HG02763 (cell line): Measurements from ENCODE around the gene NUMA1.
A peak's percentile ranks its signal among the peaks of the same experiment; 100 is the strongest.

Experiments
- ATAC-seq: cut with Tn5 transposase; IDR thresholded peaks from one replicate; pipeline ENCODE4 v1.9.1; 2021; ENCODE audit warnings: mild to moderate bottlenecking, moderate library complexity; ENCODE audit not compliant: unreplicated experiment

The NUMA1 gene

DNA sequence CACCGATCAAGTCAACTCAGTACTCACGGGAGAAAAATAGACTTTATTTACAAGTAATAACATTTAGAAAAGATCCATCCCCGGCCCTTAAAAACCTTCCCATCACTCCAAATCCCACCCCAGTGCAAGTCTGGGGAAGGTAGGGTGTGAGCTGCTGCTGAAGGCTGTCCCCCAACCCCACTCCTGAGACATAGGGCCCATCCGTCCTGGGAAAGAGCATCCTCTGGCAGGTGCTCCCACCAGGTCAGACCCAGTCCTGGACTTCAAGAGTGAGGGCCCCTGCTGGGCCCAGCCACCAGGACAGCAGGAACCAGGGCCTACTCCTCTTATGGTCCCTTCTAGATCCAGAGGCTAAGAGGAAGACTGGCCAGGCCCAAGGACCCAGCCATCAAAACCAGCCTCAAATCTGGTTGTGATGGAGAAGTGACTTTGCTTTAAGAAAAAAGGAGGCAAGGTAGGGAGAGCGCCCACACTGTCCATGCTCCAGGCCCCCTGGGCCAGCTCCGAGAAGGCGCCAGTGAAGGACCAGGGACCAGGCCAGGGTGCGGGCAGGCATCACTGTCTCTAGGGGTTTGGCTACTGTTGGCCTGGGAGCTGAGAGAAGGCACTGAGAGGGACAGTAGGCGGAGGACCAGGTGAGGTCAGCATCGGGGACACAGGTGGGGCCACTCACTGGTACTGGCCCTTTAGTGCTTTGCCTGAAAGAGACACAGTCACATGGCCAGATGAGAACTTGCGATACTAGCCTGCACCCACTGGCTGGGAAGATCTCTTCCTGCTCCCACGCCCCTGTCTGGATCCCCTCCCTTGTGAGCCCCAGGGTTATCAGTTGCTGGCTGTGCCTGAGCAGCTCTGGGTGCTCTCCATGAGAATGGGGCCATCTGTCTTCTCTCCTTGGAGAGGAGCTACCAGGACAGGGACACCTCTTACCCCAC lies 77.2 kb downstream of the NUMA1 start:
- ATAC-seq, result no peak

DNA sequence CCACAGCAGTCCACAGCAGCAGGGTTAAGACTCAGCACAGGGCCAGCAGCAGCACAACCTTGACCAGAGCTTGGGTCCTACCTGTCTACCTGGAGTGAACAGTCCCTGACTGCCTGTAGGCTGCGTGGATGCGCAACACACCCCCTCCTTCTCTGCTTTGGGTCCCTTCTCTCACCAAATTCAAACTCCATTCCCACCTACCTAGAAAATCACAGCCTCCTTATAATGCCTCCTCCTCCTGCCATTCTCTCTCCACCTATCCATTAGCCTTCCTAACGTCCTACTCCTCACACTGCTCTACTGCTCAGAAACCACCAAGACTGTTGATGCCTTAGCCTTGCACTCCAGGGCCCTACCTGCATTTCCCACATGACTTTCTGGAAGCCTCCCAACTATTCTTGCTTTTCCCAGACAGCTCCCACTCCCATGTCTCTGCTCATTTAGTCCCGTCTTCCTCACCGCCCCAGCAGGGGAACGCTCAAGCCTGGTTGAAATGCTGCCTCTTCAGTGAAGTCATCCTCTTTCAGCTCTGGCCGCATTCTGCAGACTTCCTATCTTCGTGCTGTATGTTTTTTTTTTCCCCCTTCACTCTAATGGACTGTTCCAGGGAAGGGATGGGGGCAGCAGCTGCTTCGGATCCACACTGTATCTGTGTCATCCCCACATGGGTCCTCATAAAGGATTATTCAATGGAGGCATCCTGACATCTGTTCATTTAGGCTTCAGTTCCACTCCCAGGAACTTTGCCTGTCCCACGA lies 78.3 kb downstream of the NUMA1 start:
- no peak for ATAC-seq

DNA sequence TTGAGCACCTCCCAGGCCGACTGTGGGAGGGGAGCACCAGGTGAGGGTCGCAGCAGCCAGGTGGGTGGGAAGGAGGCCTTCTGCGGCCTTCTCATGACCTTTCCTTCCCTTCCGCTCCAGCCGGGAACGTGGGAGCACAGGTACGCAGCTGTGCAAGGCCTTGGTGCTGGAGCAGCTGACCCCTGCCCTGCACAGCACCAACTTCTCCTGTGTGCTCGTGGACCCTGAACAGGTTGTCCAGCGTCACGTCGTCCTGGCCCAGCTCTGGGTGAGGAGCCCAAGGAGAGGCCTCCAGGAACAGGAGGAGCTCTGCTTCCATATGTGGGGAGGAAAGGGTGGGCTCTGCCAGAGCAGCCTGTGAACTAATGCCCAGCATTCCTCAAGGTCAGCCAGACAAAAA lies 79.1 kb downstream of the NUMA1 start:
- no peak for ATAC-seq

DNA sequence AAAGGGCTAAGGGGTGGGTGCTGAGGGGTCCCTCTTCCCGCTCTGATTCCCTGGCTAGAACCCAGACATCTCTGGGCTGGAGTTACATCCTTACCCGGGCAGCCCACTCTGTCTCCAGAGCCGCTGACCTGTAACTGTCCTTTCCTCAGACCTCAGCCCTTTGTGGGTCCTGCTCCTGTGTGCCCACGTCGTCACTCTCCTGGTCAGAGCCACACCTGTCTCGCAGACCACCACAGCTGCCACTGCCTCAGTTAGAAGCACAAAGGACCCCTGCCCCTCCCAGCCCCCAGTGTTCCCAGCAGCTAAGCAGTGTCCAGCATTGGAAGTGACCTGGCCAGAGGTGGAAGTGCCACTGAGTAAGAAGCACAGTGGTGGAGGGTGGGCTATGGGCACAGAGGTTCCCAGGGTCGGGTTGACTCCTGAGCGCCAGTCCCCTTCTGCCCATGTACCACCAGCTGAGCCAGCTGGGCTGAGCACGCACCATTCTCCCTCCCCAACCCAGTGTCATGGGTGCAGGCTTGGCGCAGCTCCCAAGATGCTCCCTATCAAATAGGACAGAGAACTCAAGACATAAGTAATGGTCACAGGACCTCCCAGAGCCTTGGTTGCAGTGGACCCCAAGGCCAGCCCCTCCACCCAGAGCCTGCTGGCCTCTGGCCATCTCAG lies 80.0 kb downstream of the NUMA1 start:
- no peak for ATAC-seq

DNA sequence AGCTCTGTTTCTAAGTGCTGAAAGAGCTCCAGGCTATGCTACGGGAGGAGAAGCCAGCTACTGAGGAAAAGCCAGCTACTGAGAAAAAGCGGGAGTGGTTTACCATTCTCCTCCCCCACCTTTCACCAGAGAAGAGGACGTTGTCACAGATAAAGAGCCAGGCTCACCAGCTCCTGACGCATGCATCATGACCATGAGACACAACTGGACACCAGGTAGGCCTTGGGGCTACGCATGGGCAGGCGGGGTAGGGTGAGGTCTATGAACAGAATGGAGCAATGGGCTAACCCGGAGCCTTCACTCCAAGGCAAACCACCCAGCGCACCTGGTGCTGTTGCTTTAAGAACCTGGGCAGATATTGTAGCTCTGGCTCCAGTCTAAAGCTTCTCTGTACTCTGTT lies 80.5 kb downstream of the NUMA1 start:
- ATAC-seq, result no peak

DNA sequence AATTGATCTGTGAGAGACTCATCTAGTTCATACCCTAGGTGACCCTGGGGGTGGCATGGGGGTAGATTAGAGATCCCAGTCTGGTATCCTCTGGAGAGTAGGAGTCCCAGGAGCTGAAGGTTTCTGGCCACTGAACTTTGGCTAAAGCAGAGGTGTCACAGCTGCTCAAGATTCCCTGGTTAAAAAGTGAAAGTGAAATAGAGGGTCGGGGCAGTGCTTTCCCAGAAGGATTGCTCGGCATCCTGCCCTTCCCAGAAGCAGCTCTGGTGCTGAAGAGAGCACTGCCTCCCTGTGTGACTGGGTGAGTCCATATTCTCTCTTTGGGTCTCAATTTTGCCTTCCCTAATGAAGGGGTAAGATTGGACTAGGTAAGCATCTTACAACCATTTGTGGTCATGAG lies 81.0 kb downstream of the NUMA1 start:
- ATAC-seq, result no peak

DNA sequence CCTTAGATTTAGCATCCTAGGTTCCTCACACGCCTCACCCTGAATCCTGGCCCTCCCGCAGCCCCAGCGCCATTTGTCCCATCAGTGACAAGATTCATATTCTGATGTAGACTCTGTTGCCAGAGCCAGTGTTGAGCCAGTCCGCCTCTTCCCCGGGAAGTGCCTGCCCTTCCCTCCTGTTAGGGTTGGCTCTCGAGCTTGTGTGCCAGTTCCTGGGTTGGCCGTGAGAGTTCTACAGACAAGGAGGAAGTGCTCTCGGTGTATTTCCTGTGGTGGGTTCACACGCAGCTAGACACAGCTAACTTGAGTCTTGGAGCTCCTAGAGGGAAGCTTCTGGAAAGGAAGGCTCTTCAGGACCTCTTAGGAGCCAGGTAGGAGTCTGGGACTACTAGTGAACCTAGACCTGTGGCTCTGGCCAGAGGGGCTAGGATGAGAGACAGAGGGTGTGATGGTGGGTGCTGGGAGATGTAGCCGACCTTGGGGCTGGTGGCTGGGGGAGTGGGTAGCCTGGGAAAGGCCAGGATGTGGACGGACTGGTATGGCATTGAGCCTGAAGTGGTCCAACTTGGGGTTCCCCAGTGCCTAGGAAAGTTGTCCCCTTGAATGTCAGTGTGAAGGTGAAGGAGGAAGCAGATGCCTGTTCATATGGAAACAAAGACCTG lies 81.6 kb downstream of the NUMA1 start, which contains the start of gene IL18BP:
Gene IL18BP, plus strand, starts transcription at position 261 of the 662 bp plus-strand sequence. CDS start 1,076 bp downstream, outside the sequence.
- ATAC-seq, result no peak

DNA sequence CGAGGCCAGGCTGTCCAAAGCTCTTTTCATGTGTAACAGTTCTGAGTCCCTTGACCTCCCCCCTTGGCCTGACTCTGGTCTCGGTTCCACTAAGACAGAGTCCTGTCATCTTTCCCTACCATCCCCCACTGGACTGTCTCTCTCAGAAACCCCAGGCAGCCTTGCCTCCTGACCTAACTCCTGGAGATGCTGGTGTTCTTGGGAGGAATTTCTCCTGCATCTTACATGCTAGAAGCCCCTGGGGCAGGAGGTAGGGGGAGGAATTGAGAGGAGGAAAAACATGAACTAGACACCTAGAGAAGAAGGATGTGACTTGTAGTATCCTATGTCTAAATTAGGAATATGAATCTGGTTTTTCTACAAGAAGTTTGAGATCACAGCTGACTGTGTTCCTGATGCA lies 82.3 kb downstream of the NUMA1 start:
- ATAC-seq, result no peak

DNA sequence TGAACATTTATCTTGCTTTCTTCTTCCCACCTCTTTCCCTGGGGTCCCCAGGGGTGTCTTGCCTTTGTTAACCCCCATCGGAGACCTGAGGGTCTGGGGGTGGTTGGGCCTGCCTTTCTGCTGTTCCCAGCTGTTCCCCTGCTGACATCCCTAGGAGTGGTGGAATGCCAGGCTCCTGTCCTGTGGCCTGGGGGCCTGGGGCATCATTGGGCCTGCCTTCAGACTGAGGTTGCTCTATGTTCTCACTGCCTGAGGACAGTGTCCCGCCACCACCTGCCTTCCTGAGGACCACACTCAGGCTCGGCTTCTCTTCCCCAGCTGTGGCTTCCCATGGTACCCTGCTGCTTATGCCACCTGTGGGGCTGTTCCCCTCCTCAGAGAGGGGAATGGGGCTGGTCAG lies 82.7 kb downstream of the NUMA1 start:
- no peak for ATAC-seq

DNA sequence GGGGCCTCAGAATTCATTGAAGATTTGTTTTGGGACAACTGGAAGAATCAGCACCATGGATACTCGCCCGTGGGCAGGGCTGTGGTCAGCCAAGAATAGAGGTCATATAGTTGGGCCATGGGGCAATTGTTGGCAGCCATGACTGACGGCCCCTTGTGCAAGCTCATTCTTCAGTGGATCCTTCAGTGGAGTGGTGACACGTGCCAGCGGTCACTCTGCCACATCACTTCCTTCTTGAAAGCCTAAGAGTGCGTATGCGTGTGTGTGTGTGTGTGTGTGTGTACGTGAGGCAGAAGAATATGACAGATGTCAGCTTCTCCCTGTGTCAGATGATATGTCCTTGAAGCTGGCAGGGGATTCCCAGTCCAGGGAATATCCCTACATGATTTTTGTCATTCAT lies 83.4 kb downstream of the NUMA1 start:
- no peak for ATAC-seq

DNA sequence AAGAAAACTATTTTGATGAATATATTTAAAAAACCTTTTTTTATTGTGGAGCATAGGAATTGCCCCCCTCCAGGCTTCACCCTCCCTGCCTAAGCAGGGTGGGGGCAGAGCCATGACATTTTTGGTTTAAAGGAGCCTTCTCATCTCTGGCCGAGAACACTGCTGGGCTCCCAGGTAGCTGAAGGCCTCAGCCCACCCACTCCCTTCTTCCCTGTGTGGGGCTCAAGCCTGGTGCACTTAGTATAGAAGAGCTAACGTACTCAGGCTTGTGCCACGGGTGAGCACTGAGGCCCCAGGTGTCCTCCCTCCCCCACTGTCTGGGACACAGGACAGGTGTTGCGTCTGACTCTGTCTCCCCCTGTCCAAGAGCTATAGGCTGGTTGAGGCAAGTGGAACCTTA lies 83.8 kb downstream of the NUMA1 start:
- no peak for ATAC-seq

DNA sequence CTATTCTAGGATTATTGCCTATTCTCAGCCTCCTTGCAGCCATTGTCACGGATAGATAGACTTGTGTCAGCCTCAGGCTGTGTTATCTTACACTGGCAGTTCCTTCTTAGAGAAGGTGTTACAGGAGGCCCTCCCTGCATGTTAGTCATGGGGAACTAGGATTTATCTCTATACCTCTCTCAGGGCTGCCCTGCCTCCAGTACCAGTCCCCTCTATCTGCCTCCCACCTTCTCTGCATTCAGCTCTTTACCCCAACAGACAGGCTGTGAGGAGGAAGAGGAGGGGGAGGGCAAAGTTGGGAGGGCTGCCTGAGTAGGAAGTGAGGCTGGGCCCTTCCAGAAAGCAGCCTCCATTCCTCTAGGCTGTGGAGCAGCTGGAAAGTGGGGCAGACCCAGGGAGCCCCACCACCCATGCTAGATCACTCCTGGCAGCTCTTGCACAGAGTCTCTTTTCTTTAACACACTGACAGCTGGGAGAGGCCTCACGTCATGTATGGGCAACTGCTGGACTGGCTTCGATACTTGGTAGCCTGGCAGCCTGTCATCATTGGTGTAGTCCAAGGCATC lies 84.5 kb downstream of the NUMA1 start:
- ATAC-seq, result no peak

DNA sequence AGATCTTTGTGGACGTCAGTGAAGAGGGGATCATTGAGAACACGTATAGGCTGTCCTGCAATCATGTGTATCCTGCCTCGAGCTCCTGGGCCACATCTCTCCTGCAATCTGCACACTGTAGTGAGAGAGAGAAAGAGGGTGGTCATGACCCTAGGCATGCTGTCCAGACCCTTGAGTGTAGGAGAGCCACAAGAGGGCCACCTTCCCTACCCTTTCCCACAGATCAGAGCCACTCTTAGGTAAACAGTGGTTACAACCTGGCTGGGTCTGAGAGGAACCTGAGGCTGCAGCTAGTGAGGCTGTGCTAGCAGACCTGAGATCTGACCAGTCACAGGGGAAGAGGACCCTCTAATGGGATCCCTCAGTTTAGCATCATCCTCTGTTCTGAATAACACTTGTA lies 85.6 kb downstream of the NUMA1 start:
- ATAC-seq, result no peak

DNA sequence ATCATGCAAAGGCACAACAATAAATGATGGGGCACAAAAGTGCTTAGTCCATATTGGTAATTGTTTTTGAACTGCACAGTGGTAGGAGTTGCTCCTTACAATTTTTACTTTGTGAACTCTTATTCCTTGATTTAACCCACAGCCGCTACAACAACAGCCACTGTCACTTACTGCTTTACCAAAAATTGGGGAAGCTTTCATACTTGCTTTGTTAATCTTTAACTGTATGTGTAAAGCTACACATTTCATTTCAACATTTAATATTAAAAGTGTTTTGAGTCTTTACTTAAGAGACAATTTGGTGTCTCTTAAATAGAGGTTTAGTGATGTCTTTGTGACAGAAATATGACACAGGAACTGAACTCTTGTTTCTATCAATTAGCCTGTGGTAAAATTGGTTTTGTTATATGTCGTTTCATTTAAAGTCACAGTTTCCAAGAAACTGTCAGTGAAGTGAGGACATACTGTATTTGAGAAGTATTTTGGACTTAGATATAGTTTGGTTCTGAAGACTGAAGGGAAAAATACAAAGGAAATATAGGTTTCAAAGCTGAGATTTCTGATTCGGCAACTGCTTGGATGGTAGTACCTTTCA lies 88.1 kb downstream of the NUMA1 start:
- no peak for ATAC-seq

DNA sequence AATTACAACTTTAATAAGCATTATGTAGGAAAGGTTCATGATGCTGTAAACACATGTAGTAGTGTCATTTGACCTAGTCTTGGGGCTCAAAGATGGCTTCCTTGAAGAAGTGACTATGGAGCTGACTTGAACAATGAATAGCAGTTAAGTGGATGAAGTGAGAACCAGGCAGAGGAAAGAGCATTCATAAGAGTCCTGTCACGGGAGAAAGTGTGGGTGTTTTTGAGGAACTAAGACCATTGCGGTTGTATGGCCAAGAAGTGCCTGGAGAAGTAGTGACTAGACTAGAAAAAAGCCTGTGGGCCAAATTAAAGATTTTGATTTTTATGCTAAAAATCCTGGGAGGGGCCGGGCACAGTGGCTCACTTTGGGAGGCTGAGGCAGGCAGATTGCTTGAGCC lies 88.8 kb downstream of the NUMA1 start:
- peak; percentile 62 for ATAC-seq

DNA sequence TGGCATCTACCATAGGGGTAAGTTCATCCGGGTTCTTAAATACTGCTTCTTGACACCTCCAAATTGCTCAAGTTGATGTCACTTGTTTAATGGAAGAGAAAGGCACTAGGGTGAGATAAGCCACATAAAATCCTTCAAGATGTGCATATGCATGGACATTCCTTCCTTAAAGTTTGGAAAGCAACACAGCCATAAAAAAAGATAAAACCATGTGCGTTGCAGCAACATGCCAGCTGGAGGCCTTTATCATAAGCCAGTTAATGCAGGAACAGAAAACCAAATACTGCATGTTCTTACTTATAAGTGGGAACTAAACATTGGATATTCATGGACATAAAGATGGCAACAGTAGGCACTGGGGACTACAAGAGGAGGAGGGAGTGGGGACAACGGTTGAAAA lies 89.6 kb downstream of the NUMA1 start:
- no peak for ATAC-seq

DNA sequence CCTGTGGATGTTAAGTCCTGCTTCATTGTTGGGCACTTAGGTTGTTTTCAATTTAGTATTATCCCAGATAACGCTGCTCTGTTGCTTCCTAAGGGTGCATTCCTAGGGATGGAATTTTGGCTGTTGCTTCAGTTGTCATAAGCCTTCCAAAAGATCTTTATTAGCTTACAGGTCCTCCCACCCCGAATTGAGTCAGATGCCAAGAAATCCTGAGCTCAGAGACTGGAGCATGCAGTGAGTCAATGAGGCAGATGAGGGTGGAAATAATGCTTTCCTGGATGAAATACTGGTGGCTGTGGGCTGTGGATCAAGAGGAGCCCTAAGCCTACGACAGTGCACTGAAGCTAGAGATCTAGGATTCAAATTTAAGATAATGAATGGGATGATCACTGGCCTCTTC lies 92.3 kb downstream of the NUMA1 start:
- ATAC-seq, result no peak

DNA sequence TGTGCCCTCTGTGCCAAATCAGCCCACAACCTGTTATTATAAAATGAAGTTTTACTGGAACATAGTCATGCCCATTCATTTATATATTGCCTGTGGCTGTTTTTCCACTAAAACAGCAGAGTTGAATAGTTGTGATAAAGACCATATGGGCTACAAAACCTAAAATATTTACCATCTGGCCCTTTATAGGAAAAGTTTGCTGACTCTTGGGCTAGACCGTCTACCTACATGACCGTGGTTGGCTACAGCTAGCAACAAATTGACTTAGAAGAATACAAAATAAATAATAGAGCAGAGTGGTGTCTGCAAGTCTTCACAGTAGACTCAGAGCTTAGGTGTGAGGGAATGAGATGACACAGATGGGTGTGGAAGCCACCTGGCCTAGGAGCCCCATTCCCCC lies 92.8 kb downstream of the NUMA1 start:
- ATAC-seq, result no peak

DNA sequence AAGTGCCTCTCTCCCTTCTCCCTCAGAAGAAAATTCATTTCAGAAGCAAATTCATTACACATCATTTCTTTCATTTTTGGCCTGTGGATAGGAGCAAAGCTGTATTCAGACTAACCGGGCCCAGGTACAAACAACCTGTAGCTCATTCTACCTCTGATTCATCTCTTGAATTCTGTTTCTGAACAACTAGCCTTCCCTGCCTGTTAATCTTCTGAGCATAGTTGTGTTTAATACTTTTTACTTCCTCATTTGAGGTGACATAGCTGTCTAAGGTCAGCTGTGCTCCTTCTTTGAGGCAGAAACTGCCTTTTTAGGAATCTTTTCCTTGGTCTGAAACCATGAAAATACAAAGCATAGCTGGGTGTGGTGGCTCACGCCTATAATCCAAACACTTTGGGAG lies 94.2 kb downstream of the NUMA1 start:
- ATAC-seq, result no peak

DNA sequence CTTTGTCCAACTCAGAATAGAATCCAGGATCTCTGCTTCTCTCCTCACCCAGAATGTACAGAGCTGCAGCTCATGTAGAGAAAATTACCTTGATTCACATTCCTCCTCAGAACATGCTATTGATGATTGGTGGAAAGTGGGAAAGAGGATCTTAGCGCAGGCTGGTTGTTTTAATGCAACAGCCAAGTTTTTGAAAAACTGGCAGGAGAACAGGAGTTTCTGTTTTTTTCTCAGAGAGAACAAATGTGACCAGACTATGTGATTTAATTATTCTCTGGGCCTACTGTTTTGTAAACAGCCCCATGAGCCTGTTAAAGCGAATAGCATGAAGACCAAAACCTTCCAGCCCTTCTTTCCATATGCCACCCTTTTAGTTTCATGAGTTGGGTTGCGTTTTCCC lies 100.7 kb downstream of the NUMA1 start:
- ATAC-seq, result no peak
